Measurements from ENCODE around the gene CCDC157.

Gene CCDC157

GRCh38 chr22:30326706-30327362 lies 30.0 kb upstream of the CCDC157 start, which contains the start of gene TBC1D10A:
Gene TBC1D10A (minus strand): TSS chr22:30326941. CDS start chr22:30326881, 60 bp downstream.
- Histone ChIP-seq H3K4me1 (ENCODE audit: control insufficient read depth, insufficient read depth, low read length) (peaks cover 33% of the 10 kb centered on the region), H3K36me3 (ENCODE audit: control insufficient read depth in 2 of 2, insufficient read depth in 2 of 2, low read length in 2 of 2) (peaks cover 0 to 4% of the 10 kb centered on the region in 2 donors)

DNA sequence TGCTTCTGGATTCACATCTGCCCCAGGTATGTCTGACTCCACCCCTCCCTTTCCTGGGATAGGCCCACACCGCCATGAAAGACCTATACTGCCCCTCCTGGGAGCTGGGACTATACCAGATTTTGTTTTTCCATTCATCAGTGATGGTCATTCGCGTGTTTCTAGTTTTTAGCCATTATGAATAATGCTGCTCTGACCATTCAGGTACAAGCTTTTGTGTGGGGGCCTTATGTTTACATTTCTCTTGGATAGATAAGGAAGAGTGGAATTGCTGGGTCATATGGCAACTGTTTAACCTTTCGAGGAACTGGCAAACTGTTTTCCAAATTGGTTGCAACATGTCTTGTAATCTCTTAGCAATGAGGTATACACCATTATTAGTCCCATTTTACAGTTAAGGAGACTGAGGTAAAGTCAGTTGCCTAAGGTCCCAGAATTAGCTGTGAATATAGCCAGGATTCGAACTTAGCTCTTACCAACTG lies 28.9 kb upstream of the CCDC157 start:
- H3K27ac ChIP-seq (ENCODE audit: low read length) = no peak overlapping the region
- no peaks in the 10 kb centered on the region for H3K9me3 ChIP-seq (ENCODE audit: control insufficient read depth in 2 of 2, low read length in 2 of 2)
- H3K9ac ChIP-seq (ENCODE audit: low read length in 2 of 2) = no peak overlapping the region
- H3K36me3 ChIP-seq (ENCODE audit: control insufficient read depth in 2 of 2, insufficient read depth in 2 of 2, low read length in 2 of 2) = peaks cover 7 to 10% of the 10 kb centered on the region in 2 donors
- H3K4me3 ChIP-seq (ENCODE audit: low read length in 2 of 2) = no peak overlapping the region
- H3K27me3 ChIP-seq (ENCODE audit: control insufficient read depth in 1 of 2, insufficient read depth in 2 of 2, low read length in 2 of 2) = no peaks in the 10 kb centered on the region
- peaks cover 33% of the 10 kb centered on the region for H3K4me1 ChIP-seq (ENCODE audit: control insufficient read depth, insufficient read depth, low read length)

More at GRCh38 chr22:30326706-30327362, 30.0 kb upstream of the CCDC157 start, which contains the start of gene TBC1D10A:
- H3K27me3 ChIP-seq (ENCODE audit: control insufficient read depth in 1 of 2, insufficient read depth in 2 of 2, low read length in 2 of 2) = no peaks in the 10 kb centered on the region
- peak within 1 kb of the TSS; percentile 67 to 73 for H3K9ac ChIP-seq (ENCODE audit: low read length in 2 of 2)
- no peaks in the 10 kb centered on the region for H3K9me3 ChIP-seq (ENCODE audit: control insufficient read depth in 2 of 2, low read length in 2 of 2)
- peak within 1 kb of the TSS; percentile 53 for H3K27ac ChIP-seq (ENCODE audit: low read length)
- peak within 1 kb of the TSS; percentile 83 to 91 for H3K4me3 ChIP-seq (ENCODE audit: low read length in 2 of 2)

- H3K27ac ChIP-seq (ENCODE audit: low read length) = no peak overlapping the region
- peaks cover 33% of the 10 kb centered on the region for H3K4me1 ChIP-seq (ENCODE audit: control insufficient read depth, insufficient read depth, low read length)
These were observed 28.2 kb upstream of the CCDC157 start for GRCh38 chr22:30328466-30329049.

DNA sequence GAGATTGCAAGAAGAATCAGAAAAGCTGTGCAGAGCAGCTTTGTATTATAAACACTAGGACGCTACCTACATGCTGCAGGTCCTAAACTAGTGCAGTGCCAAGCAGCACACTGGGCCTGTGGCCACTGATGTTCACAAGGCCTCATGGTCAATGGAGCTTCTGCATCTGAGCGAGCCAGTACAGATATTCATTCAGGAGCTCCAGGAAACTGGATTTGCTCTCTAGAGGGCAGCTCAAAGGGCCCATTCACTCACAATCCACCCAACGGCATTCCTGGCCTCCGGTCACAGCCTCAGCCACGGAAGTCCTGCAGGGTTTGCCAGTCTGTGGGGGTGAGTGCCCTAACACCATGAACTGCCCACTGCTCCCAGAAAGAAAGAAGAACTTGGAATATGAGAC lies 24.3 kb upstream of the CCDC157 start:
- Histone ChIP-seq H3K27me3 (ENCODE audit: control insufficient read depth in 1 of 2, insufficient read depth in 2 of 2, low read length in 2 of 2) (no peaks in the 10 kb centered on the region), H3K9me3 (ENCODE audit: control insufficient read depth in 2 of 2, low read length in 2 of 2) (no peaks in the 10 kb centered on the region), H3K4me1 (ENCODE audit: control insufficient read depth, insufficient read depth, low read length) (peaks cover 5% of the 10 kb centered on the region), H3K36me3 (ENCODE audit: control insufficient read depth in 2 of 2, insufficient read depth in 2 of 2, low read length in 2 of 2) (peaks cover 42 to 55% of the 10 kb centered on the region in 2 donors), H3K4me3 (ENCODE audit: low read length in 2 of 2) (no peak overlapping the region), H3K9ac (ENCODE audit: low read length in 2 of 2) (no peak overlapping the region), H3K27ac (ENCODE audit: low read length) (no peak overlapping the region)

More at GRCh38 chr22:30328466-30329049, 28.2 kb upstream of the CCDC157 start:
- Histone ChIP-seq H3K27me3 (ENCODE audit: control insufficient read depth in 1 of 2, insufficient read depth in 2 of 2, low read length in 2 of 2) (no peaks in the 10 kb centered on the region), H3K36me3 (ENCODE audit: control insufficient read depth in 2 of 2, insufficient read depth in 2 of 2, low read length in 2 of 2) (peaks cover 7 to 16% of the 10 kb centered on the region in 2 donors), H3K9me3 (ENCODE audit: control insufficient read depth in 2 of 2, low read length in 2 of 2) (no peaks in the 10 kb centered on the region), H3K9ac (ENCODE audit: low read length in 2 of 2) (no peak overlapping the region), H3K4me3 (ENCODE audit: low read length in 2 of 2) (no peak overlapping the region)

DNA sequence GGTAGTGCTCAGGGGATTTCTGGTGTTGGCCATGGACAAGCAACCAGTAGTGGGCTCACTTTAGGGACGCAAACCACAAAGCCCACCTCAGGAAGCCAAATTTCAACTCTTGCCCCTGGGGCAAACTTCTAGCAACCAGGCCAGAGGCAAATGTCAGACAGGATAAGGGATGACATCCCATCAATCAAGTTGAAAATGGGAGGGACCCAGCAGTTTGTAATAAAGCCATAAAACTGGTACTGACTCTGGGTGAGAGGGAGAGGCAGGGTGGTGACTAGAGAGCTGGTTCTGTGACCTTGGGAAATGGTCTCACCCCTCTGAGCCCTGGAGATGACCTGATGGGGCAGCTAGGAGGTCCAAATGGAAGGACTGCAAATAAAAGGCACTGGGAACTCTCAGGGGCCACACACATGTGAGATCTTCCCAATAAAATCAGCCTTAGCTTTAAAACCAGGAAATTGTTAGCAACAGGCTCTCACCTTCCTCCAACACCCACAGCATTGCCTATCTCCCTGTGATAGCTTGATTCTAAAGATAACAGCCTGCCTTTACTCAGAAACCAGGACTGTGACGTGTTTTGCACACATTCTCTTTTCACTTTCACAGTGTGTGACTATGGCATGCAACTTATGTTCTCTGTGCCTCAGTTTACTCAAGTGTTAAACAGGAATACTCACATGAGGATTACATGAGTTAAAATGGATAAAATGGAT lies 23.7 kb upstream of the CCDC157 start:
- Histone ChIP-seq H3K27ac (ENCODE audit: low read length) (no peak overlapping the region), H3K9ac (ENCODE audit: low read length in 2 of 2) (no peak overlapping the region)

DNA sequence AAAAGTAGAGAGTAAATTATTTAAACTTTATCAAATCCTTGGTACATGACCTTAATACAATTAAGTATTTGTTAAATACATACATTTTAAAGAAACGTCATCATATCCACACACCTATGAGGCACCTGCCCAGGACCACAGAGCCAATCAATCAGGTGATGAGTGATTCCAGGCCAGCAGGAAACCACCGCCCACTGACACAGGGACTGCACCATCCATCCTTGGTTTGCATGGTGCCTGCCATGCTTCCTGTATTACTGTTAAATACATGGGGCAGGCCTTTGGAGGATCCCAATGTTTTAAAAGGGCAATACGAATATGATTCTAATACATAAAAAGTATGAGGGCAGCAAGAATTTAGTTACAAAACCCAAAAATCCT lies 23.1 kb upstream of the CCDC157 start:
- H3K9me3 ChIP-seq (ENCODE audit: control insufficient read depth in 2 of 2, low read length in 2 of 2) = no peaks in the 10 kb centered on the region
- H3K27me3 ChIP-seq (ENCODE audit: control insufficient read depth in 1 of 2, insufficient read depth in 2 of 2, low read length in 2 of 2) = no peaks in the 10 kb centered on the region
- H3K36me3 ChIP-seq (ENCODE audit: control insufficient read depth in 2 of 2, insufficient read depth in 2 of 2, low read length in 2 of 2) = peaks cover 51 to 63% of the 10 kb centered on the region in 2 donors
- no peak overlapping the region for H3K9ac ChIP-seq (ENCODE audit: low read length in 2 of 2)
- no peak overlapping the region for H3K27ac ChIP-seq (ENCODE audit: low read length)
- H3K4me1 ChIP-seq (ENCODE audit: control insufficient read depth, insufficient read depth, low read length) = peaks cover under 1% of the 10 kb centered on the region
- no peak overlapping the region for H3K4me3 ChIP-seq (ENCODE audit: low read length in 2 of 2)

More for the DNA sequence above, 23.7 kb upstream of the CCDC157 start:
- no peak overlapping the region for H3K4me3 ChIP-seq (ENCODE audit: low read length in 2 of 2)
- no peaks in the 10 kb centered on the region for H3K9me3 ChIP-seq (ENCODE audit: control insufficient read depth in 2 of 2, low read length in 2 of 2)
- H3K4me1 ChIP-seq (ENCODE audit: control insufficient read depth, insufficient read depth, low read length) = peaks cover 5% of the 10 kb centered on the region
- H3K27me3 ChIP-seq (ENCODE audit: control insufficient read depth in 1 of 2, insufficient read depth in 2 of 2, low read length in 2 of 2) = no peaks in the 10 kb centered on the region
- peaks cover 47 to 59% of the 10 kb centered on the region in 2 donors for H3K36me3 ChIP-seq (ENCODE audit: control insufficient read depth in 2 of 2, insufficient read depth in 2 of 2, low read length in 2 of 2)

DNA sequence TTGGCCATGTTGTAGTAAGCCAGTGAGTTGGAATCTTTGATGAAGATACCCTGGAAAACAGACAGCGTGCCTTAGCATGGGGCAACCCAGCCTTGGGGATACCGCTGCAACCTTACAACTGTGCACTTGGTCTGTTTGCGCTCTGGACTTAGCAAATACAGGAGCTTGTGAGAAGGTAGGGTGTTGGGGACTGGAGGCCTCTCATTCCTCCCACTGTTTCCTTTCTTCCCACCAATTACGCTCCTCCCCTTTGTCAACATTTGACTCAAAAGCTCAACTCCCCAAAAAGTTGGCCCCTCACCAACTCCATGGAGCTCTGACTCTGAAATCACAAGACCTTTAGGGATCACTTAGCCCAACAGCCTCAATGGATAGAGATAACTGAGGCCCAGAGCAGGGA lies 22.2 kb upstream of the CCDC157 start:
- Histone ChIP-seq H3K27ac (ENCODE audit: low read length) (no peak overlapping the region), H3K27me3 (ENCODE audit: control insufficient read depth in 1 of 2, insufficient read depth in 2 of 2, low read length in 2 of 2) (no peaks in the 10 kb centered on the region), H3K4me1 (ENCODE audit: control insufficient read depth, insufficient read depth, low read length) (no peaks in the 10 kb centered on the region), H3K9ac (ENCODE audit: low read length in 2 of 2) (no peak overlapping the region), H3K9me3 (ENCODE audit: control insufficient read depth in 2 of 2, low read length in 2 of 2) (no peaks in the 10 kb centered on the region), H3K4me3 (ENCODE audit: low read length in 2 of 2) (no peak overlapping the region), H3K36me3 (ENCODE audit: control insufficient read depth in 2 of 2, insufficient read depth in 2 of 2, low read length in 2 of 2) (peaks cover 60 to 73% of the 10 kb centered on the region in 2 donors)

GRCh38 chr22:30335236-30335635 lies 21.6 kb upstream of the CCDC157 start:
- Histone ChIP-seq H3K9me3 (ENCODE audit: control insufficient read depth in 2 of 2, low read length in 2 of 2) (no peaks in the 10 kb centered on the region), H3K4me1 (ENCODE audit: control insufficient read depth, insufficient read depth, low read length) (peaks cover 3% of the 10 kb centered on the region), H3K4me3 (ENCODE audit: low read length in 2 of 2) (no peak overlapping the region), H3K27me3 (ENCODE audit: control insufficient read depth in 1 of 2, insufficient read depth in 2 of 2, low read length in 2 of 2) (no peaks in the 10 kb centered on the region), H3K36me3 (ENCODE audit: control insufficient read depth in 2 of 2, insufficient read depth in 2 of 2, low read length in 2 of 2) (peaks cover 66 to 79% of the 10 kb centered on the region in 2 donors), H3K9ac (ENCODE audit: low read length in 2 of 2) (no peak overlapping the region), H3K27ac (ENCODE audit: low read length) (no peak overlapping the region)

DNA sequence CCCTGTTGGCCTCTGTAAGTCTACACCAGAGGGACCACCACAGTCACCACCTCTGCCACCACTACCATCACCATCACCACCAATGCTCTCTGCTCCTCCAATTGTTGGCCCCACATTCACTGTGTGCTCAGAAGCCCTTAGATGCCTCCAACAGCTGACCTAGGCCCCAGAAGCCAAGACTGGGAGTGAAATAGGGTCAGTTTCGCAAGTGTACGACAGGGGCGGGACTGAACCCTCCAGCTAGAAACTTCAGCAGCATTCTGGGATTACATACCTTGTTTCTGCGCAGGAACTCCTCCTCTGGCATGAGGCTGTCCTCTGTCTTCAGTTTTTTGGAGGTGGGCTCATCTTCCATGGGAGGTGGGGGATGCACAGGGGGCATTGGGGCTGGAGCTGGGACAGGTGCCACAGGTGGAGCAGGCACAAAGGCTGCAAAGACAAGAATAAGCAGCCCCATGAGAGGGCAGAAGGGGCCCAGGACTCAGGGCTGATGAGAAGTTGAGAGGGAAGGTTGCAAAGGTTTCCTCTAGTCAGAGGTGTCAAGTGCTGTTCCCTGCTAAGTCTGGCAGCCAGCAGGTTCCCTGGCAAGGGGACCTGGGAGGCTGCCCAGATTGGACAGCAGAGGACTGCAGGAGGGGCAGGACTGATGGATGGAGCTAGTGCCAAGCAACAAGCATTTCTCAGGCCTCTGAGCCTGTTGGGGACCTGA lies 19.9 kb upstream of the CCDC157 start:
- Histone ChIP-seq H3K27ac (ENCODE audit: low read length) (no peak overlapping the region), H3K9me3 (ENCODE audit: control insufficient read depth in 2 of 2, low read length in 2 of 2) (no peaks in the 10 kb centered on the region), H3K27me3 (ENCODE audit: control insufficient read depth in 1 of 2, insufficient read depth in 2 of 2, low read length in 2 of 2) (no peaks in the 10 kb centered on the region), H3K36me3 (ENCODE audit: control insufficient read depth in 2 of 2, insufficient read depth in 2 of 2, low read length in 2 of 2) (peaks cover 79 to 91% of the 10 kb centered on the region in 2 donors), H3K9ac (ENCODE audit: low read length in 2 of 2) (no peak overlapping the region), H3K4me1 (ENCODE audit: control insufficient read depth, insufficient read depth, low read length) (peaks cover 6% of the 10 kb centered on the region), H3K4me3 (ENCODE audit: low read length in 2 of 2) (no peak overlapping the region)

DNA sequence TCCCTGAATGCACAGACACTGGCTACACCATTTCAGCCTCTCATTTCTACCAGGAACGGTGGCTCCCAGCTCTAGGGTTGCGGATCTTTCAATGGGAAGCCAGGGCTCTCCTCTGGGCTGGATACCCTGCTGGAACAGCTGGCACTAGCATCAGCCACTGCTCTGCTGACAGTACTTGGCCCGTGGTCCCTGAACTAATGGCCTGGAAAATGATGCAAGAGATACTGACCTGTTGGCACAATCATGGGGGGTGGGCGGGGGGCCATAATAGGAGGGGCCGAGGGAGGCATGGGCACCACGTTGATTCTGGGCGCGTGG lies 19.4 kb upstream of the CCDC157 start:
- H3K4me1 ChIP-seq (ENCODE audit: control insufficient read depth, insufficient read depth, low read length) = peaks cover 6% of the 10 kb centered on the region
- peaks cover 81 to 93% of the 10 kb centered on the region in 2 donors for H3K36me3 ChIP-seq (ENCODE audit: control insufficient read depth in 2 of 2, insufficient read depth in 2 of 2, low read length in 2 of 2)

More for the DNA sequence above, 19.4 kb upstream of the CCDC157 start:
- Histone ChIP-seq H3K9ac (ENCODE audit: low read length in 2 of 2) (no peak overlapping the region), H3K27ac (ENCODE audit: low read length) (no peak overlapping the region), H3K27me3 (ENCODE audit: control insufficient read depth in 1 of 2, insufficient read depth in 2 of 2, low read length in 2 of 2) (no peaks in the 10 kb centered on the region), H3K4me3 (ENCODE audit: low read length in 2 of 2) (no peak overlapping the region), H3K9me3 (ENCODE audit: control insufficient read depth in 2 of 2, low read length in 2 of 2) (no peaks in the 10 kb centered on the region)

Data from stomach smooth muscle (tissue), 2 donors.